ENCODE results near the gene ZNF521.

- no peak for TF ChIP-seq CTCF (conservative IDR thresholded peaks at IDR 0.05; ENCODE audit: low read depth, low read length)
- no peak for TF ChIP-seq EZH2 (IDR thresholded peaks at IDR 0.05; ENCODE audit: borderline replicate concordance, low read depth, low read length, poor library complexity, severe bottlenecking)
Observed at GRCh38 chr18:25329783-25330182, 22.2 kb downstream of the ZNF521 start.
